HCT116 (cell line): ENCODE measurements around the gene PIK3R1. TPM values are rescaled to one million over a fixed set of nuclear protein-coding genes. Genes with fewer than 3 reads are reported as not detected.

Experiments used
- ATAC-seq: fragments of 200-7000 bp; cut with Tn5 transposase; 2 replicates; pipeline ENCODE4 v1.9.1; 2020; ENCODE audit warnings: mild to moderate bottlenecking, moderate library complexity
- BruUV-seq: library from RNA; stranded (reverse); fragments of 400-500 nt; replicated peaks from 2 replicates; lab custom pipeline; 2021; lab: Mats Ljungman, UMichigan
- CTCF ChIA-PET: fragments of 300-600 bp; sonication (Branson Sonifier 250); formaldehyde crosslinking; loops from one replicate; lab custom pipeline; 2021; ENCODE audit warnings: antibody characterized with exemption; lab: Charles Lee
- POLR2A ChIA-PET: fragments of 300-600, 350-600 bp; sonication (Branson Sonifier 250); formaldehyde crosslinking; loops from one replicate; lab custom pipeline; 2021; ENCODE audit warnings: antibody characterized with exemption; lab: Charles Lee
- RAD21 ChIA-PET, 2 experiments: fragments of 300-600 bp; sonication (Branson Sonifier 250); formaldehyde crosslinking; loops; one replicate each; lab custom pipeline; 2023; ENCODE audit warnings: low total read pairs in 2 of 2; ENCODE audit not compliant: uncharacterized antibody in 2 of 2, unreplicated experiment in 2 of 2, low non-redundant PET in 1 of 2; lab: Charles Lee
- DNase-seq: peaks from one replicate; pipeline ENCODE4 v3.0.0-alpha.2; 2010; ENCODE audit warnings: low read depth, low spot score
- H2AFZ ChIP-seq: fragments of 200-600 bp; shearing (Covaris generic), sonication (generic); 2 replicates; pipeline ENCODE4 v1.6.1; 2017; ENCODE audit warnings: low read depth, mixed run types, mixed read lengths, antibody characterized with exemption, low read length; ENCODE audit not compliant: poor library complexity, severe bottlenecking
- H3K27ac ChIP-seq: 2 replicates; pipeline ENCODE4 v1.5.1; 2012; ENCODE audit warnings: low read depth, low read length
- H3K27me3 ChIP-seq: fragments of 200-600 bp; sonication (generic); 2 replicates; pipeline ENCODE4 v1.6.1; 2016; ENCODE audit warnings: mixed run types, low read length, mixed read lengths; ENCODE audit not compliant: insufficient read depth
- H3K36me3 ChIP-seq, 2 experiments: fragments of 200-500 bp in 1 of 2; fragments of 200-600 bp in 1 of 2; sonication (Bioruptor generic) in 1 of 2; sonication (generic) in 1 of 2; 2 replicates each; pipeline versions ENCODE4 v1.5.1 to v1.6.1; 2014 to 2016; ENCODE audit warnings: low read length in 2 of 2, inconsistent platforms in 1 of 2, mixed read lengths in 1 of 2, mixed run types in 1 of 2; ENCODE audit not compliant: insufficient read depth in 2 of 2, control insufficient read depth in 1 of 2
- H3K4me1 ChIP-seq, 2 experiments: fragments of 200-600 bp in 1 of 2; sonication (generic) in 1 of 2; 2 replicates each; pipeline versions ENCODE4 v1.5.1 to v1.6.1; 2012 to 2017; ENCODE audit warnings: low read length in 2 of 2, inconsistent platforms in 1 of 2, mild to moderate bottlenecking in 1 of 2, mixed read lengths in 1 of 2, mixed run types in 1 of 2, moderate library complexity in 1 of 2; ENCODE audit not compliant: insufficient read depth in 2 of 2, control insufficient read depth in 1 of 2
- H3K4me2 ChIP-seq: fragments of 200-600 bp; sonication (generic); 2 replicates; pipeline ENCODE4 v1.6.1; 2017; ENCODE audit warnings: mixed run types, low read length, mixed read lengths
- H3K4me3 ChIP-seq, 2 experiments: fragments of 200-600 bp in 1 of 2; sonication (generic) in 1 of 2; replicated peaks in 1 of 2; 2 replicates each; pipeline ENCODE4 v1.5.1; 2011 to 2016; ENCODE audit warnings: low read length in 2 of 2, control low read depth in 1 of 2, low read depth in 1 of 2, mild to moderate bottlenecking in 1 of 2, mixed read lengths in 1 of 2, mixed run types in 1 of 2
- H3K79me2 ChIP-seq: fragments of 200-600 bp; sonication (generic); 2 replicates; pipeline ENCODE4 v1.6.1; 2017; ENCODE audit warnings: mild to moderate bottlenecking, mixed run types, low read length, moderate library complexity, mixed read lengths; ENCODE audit not compliant: insufficient read depth
- H3K9ac ChIP-seq: fragments of 200-600 bp; sonication (generic); 2 replicates; pipeline ENCODE4 v1.6.1; 2016; ENCODE audit warnings: low read length, mixed read lengths
- H3K9me2 ChIP-seq: fragments of 200-600 bp; sonication (generic), shearing (Covaris generic); 2 replicates; pipeline ENCODE4 v1.6.1; 2017; ENCODE audit warnings: mixed run types, mild to moderate bottlenecking, moderate library complexity; ENCODE audit not compliant: insufficient read depth
- H3K9me3 ChIP-seq, 2 experiments: fragments of 200-500 bp in 1 of 2; fragments of 200-600 bp in 1 of 2; sonication (Bioruptor generic) in 1 of 2; sonication (generic) in 1 of 2; 2 replicates each; pipeline ENCODE4 v1.6.1; 2014 to 2017; ENCODE audit warnings: low read length in 2 of 2, mixed read lengths in 2 of 2, inconsistent platforms in 1 of 2, low read depth in 1 of 2, mild to moderate bottlenecking in 1 of 2, mixed run types in 1 of 2, moderate library complexity in 1 of 2; ENCODE audit not compliant: control insufficient read depth in 1 of 2, insufficient read depth in 1 of 2
- H4K20me1 ChIP-seq: fragments of 200-600 bp; sonication (generic), shearing (Covaris generic); 2 replicates; pipeline ENCODE4 v1.6.1; 2017; ENCODE audit warnings: mixed run types, mild to moderate bottlenecking, moderate library complexity; ENCODE audit not compliant: insufficient read depth
- CBX3 ChIP-seq: IDR thresholded peaks from 2 replicates; pipeline ENCODE4 v1.6.1; 2012; ENCODE audit warnings: low read depth
- CTCF ChIP-seq, 3 experiments: fragments of 200-600 bp in 1 of 3; sonication (generic) in 1 of 3; IDR thresholded peaks in 2 of 3; conservative IDR thresholded peaks in 1 of 3; 2 replicates each; pipeline ENCODE4 v1.5.1; 2012 to 2017; ENCODE audit warnings: low read depth in 2 of 3, low read length in 2 of 3, antibody characterized with exemption in 1 of 3, borderline replicate concordance in 1 of 3, control low read depth in 1 of 3, mild to moderate bottlenecking in 1 of 3, mixed read lengths in 1 of 3, mixed run types in 1 of 3, moderate library complexity in 1 of 3; ENCODE audit not compliant: insufficient read depth in 1 of 3
- EGR1 ChIP-seq: IDR thresholded peaks from 2 replicates; pipeline ENCODE4 v1.6.1; 2012; ENCODE audit warnings: low read depth
- EZH2 ChIP-seq: fragments of 200-600 bp; sonication (generic); IDR thresholded peaks from 2 replicates; pipeline ENCODE4 v1.6.1; 2017; ENCODE audit warnings: antibody characterized with exemption, mixed run types
- FOSL1 ChIP-seq: IDR thresholded peaks from 2 replicates; pipeline ENCODE4 v1.6.1; 2012; ENCODE audit warnings: low read depth
- REST ChIP-seq: IDR thresholded peaks from 2 replicates; pipeline ENCODE4 v1.6.1; 2012; ENCODE audit warnings: low read depth
- SIN3A ChIP-seq: IDR thresholded peaks from 2 replicates; pipeline ENCODE4 v1.6.1; 2012; ENCODE audit warnings: low read depth
- SP1 ChIP-seq: IDR thresholded peaks from 2 replicates; pipeline ENCODE4 v1.6.1; 2012; ENCODE audit warnings: low read depth
- intact Hi-C: fragments of 100-400 bp; cut with micrococcal nuclease; formaldehyde crosslinking; loops from 2 replicates; pipeline ENCODE4 v1.10.0; 2022
- total RNA-seq: library from RNA; stranded (reverse); gene quantifications from one replicate; pipeline ENCODE4 v1.2.1, GENCODE V29; 2021; ENCODE audit not compliant: unreplicated experiment

PIK3R1 gene
- total RNA-seq, 1 experiment from 2014 or later = 7.2 TPM

- Histone ChIP-seq H3K27ac (no peak overlapping the region), H3K9me3 (no peaks in the 10 kb centered on the region), H3K27me3 (no peaks in the 10 kb centered on the region), H3K9ac (no peak overlapping the region), H4K20me1 (no peaks in the 10 kb centered on the region), H3K4me2 (no peak overlapping the region), H3K9me2 (no peaks in the 10 kb centered on the region), H3K4me3 (no peak overlapping the region), H3K4me1 (peaks cover 0 to 6% of the 10 kb centered on the region in 2 experiments; a peak in 2 of 4 replicates), H3K36me3 (no peaks in the 10 kb centered on the region), H2AFZ (no peak overlapping the region), H3K79me2 (no peaks in the 10 kb centered on the region)
- POLR2A ChIA-PET = no interaction called here
- RAD21 ChIA-PET = no interaction called here
- TF ChIP-seq SIN3A (no peak), SP1 (no peak), CBX3 (no peak), EGR1 (no peak), CTCF (IDR thresholded peaks at IDR 0.05 in 2 of 3, conservative IDR thresholded peaks at IDR 0.05 in 1 of 3; ENCODE audit: borderline replicate concordance in 1 of 3, insufficient read depth in 1 of 3, low read depth in 2 of 3, low read length in 2 of 3) (no peak), FOSL1 (no peak), REST (no peak), EZH2 (no peak)
- no peak for ATAC-seq
- CTCF ChIA-PET = no interaction called here
- no peak for DNase-seq
- no TSS peak for BruUV-seq
- intact Hi-C loops = no loop called here
Measured at GRCh38 chr5:68196876-68197275, 18.7 kb upstream of the PIK3R1 start.
